NCI-H2196 treated with DMSO at 0.1 percent for 48 hours (cell line): ENCODE measurements around the gene SIAH3.

Source experiments
- DNase-seq: peaks from one replicate; lab custom pipeline; 2025; ENCODE audit not compliant: unreplicated experiment; lab: John Stamatoyannopoulos, UW

SIAH3 gene

DNA sequence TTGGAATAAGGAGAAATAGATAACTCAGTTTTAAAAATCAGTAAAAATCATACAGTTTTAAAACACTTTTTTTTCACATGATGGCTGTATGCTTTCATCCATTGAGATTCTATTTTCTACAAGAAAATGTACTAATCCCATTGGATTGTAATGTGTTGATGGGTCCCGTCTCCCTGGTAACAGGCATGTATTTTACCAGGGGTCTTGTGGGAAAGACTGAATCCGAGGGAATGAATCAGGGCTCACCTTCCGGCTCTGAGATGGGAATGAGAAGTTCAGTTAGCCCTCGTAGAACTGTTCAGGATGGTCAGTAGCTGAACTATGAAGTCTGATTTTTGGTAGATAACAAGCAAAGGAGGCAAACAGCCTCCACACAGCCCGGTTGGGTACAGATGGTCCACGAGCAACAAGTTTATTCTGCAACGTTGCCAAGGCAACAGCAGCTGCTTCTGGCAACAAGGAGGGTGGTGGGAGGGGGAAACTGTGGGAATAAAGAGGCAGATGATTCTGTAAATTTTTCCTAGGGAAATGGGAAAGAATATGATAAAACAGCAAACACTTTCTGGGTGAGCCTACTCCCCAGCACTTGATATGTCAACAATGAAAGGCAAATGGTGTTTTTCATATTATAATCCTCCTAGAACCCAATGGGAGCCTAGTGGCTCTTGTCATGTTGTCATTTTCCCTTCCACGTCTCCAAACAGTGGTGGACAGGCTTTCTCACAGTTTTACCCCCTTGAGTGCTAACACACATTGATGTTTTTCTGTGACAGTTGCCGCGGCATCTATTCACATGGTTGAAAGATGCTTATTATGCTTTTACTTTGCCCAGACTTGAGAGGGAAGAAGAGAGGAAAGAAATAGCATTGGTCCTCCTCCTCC is 12.4 kb upstream of the SIAH3 start:
- no peak for DNase-seq

- no peak for DNase-seq
These were observed 9.8 kb upstream of the SIAH3 start for GRCh38 chr13:45861322-45861721.

DNA sequence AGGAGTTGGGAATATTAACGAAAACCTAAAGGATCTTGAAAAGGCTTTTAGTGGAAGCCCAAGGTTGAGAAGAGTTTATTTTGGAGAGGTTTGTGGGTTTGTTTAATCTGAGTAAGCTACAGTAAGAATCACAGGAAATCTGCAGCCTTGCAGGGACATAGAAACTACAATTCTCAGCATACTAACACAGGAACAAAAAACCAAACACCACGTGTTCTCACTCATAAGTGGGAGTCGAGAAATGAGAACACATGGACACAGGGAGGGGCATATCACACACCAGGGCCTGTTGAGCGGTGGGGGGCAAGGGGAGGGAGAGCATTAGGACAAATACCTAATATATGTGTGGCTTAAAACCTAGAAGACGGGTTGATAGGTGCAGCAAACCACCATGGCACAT is 8.7 kb upstream of the SIAH3 start:
- no peak for DNase-seq

- no peak for DNase-seq
These were observed 8.2 kb upstream of the SIAH3 start for GRCh38 chr13:45859705-45860104.

- no peak for DNase-seq
These were observed 941 bp upstream of the SIAH3 start for GRCh38 chr13:45852494-45852893.

DNA sequence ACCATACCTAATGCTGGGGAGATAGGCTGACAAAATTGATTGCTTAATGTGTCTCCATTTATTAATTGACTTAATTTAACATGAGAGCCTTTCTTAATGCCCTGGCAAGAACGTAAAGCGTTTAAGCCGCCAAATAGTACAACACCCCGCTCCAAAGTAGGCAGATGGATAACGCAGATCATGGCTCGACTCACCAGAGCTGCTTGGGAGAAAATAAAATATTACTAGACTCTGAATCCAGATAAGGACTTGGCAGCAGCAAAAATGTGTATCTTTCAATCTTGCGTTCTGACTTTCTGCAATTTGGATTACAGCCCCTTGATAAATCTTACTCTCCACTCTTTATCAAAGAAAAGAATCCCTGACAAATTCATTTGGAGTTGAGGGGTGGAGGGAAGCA is 403 bp upstream of the SIAH3 start:
- no peak for DNase-seq

- no peak for DNase-seq
These were observed 1.4 kb downstream of the SIAH3 start for GRCh38 chr13:45850027-45850613.

- DNase-seq = no peak
These were observed 2.1 kb downstream of the SIAH3 start for GRCh38 chr13:45849408-45849807.

GRCh38 chr13:45847554-45848224 is 3.9 kb downstream of the SIAH3 start:
- DNase-seq = no peak

GRCh38 chr13:45846681-45847080 is 4.9 kb downstream of the SIAH3 start:
- DNase-seq = no peak

GRCh38 chr13:45838171-45838745 is 13.3 kb downstream of the SIAH3 start:
- no peak for DNase-seq

DNA sequence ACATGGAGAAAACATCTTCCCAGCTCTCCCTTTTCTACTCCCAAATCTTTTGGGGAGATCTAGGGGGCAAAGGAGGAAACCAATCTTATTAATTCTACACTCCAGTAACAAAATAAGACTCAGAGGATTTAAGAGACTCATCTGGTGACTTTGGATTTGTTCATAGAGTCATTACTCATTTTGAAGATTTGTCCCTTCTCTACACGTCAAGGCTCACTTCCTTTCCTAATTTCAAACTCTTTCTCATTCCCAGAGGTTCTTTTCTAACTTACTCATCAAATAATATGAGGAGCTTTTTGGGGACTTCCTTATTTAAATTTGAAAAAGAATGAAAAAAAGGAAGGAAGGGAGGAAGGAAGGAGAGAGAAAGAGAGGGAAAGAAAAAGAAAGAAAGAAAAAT is 14.4 kb downstream of the SIAH3 start:
- DNase-seq = no peak

DNA sequence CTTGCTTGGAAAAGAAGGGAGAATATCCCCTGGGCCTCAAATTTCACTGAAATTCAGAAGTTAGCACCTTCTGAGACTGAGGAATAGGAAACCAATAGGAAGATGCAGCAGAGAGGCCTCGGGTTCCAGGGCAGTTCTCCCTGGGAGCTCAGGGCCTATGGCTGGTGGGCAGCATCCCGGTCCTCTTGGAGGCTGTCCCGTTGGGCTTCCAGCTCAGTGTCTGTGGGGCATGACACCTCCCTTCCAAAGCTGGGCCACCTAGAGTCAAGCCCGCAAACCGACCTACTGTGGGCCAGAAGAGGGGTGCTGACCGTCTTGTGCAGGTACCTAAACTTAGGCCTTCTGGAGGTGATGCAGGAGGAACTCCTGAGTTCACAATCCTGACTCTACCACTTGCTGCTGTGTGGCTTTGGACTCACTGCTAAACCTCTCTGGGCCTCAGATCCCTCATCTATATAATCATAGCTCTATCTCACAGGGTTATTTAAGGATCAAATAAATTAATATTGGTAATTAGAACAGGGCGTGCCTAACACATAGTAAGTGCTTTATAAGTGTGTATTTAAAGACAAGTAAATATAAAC is 17.1 kb downstream of the SIAH3 start:
- no peak for DNase-seq

DNA sequence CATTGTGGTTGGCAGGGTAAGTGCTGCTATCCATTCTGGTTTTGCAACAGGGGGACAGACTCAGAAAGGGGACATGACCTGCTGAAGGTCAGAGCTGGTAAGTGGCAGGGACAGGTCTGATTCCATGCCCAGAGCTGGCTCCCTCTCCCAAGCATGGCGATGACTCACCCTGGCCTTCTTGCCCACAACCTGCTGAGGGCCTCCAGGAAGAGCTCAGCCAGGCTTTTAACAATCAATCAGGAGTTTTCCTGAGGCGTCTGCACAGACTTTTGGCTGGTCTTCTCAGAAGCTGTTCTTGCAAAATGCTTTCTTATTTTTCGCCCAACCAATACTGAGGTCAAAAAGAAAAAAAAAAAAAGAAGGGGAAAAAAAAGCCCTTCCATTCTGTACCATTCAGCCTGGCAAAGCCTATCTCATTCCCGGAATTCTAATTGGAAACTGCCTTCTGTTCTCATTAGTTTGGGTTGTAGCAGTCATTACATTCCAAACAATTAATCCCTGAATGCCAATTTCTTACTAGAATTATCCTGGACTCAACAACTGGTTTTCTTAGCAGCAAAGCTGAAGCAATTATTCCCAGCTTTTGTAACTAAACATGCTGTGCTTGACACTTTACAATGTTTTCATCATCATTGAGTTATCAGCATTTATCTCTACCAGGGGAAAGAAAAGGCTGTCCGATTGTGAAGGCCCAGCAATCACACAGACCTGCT is 17.7 kb downstream of the SIAH3 start:
- DNase-seq = no peak

DNA sequence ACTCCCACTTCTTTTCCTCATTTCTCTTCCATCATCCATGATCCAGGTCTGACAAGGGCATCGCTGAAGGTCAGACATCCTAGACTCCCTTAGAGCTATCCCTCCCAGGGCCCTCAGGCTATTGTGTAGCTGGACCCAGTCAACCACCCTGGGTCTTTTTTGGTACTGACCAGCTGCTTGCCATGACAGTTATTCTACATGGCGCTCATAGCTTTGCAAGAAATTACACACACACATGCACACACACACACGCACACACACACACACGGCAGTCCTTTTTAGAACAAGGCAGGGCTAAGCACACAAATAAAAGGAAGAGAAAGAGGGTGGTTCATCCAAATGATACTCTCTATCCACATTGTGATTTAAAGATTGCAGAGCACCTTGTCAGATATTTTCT is 18.3 kb downstream of the SIAH3 start:
- no peak for DNase-seq

DNA sequence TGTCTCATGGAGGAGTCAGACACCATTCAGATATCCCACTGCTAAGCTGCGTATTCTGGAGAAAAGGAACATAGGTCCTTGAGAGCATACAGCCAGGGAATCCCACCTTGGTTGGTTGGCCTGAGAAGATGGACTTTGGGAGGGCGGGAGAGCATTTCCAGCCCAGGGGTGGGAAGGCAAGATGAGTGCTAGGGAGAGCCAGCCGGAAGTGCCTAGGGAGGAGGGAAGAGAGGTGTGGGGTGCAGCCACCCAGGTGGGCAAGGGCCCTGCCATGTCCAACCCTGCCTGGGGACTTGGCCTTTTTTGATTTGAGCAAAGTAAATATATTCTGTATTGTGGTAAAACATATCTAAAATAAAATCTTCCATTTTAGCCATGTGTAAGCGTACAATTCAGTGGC is 19.7 kb downstream of the SIAH3 start:
- DNase-seq = no peak

GRCh38 chr13:45830121-45830520 is 21.4 kb downstream of the SIAH3 start:
- no peak for DNase-seq

- DNase-seq = no peak
These were observed 23.1 kb downstream of the SIAH3 start for GRCh38 chr13:45828256-45828968.

- DNase-seq = no peak
These were observed 24.2 kb downstream of the SIAH3 start for GRCh38 chr13:45827318-45827717.

GRCh38 chr13:45826731-45827130 is 24.8 kb downstream of the SIAH3 start:
- no peak for DNase-seq
